RCC 7860 (cell line): Measurements from ENCODE around the gene ZFP36.
"Not testable (repeated sequence)": the region's sequence is repeated elsewhere in the genome, so short reads cannot be mapped to it uniquely, and the experiment has no call there.

Source experiments
- DNase-seq: peaks from one replicate; pipeline ENCODE4 v3.0.0-alpha.2; 2015; ENCODE audit warnings: low spot score
- FAIRE-seq: peaks from 2 replicates; lab custom pipeline; 2012; peaks lifted over from hg19 to GRCh38; lab: Jason Lieb, UNC

The ZFP36 gene

DNA sequence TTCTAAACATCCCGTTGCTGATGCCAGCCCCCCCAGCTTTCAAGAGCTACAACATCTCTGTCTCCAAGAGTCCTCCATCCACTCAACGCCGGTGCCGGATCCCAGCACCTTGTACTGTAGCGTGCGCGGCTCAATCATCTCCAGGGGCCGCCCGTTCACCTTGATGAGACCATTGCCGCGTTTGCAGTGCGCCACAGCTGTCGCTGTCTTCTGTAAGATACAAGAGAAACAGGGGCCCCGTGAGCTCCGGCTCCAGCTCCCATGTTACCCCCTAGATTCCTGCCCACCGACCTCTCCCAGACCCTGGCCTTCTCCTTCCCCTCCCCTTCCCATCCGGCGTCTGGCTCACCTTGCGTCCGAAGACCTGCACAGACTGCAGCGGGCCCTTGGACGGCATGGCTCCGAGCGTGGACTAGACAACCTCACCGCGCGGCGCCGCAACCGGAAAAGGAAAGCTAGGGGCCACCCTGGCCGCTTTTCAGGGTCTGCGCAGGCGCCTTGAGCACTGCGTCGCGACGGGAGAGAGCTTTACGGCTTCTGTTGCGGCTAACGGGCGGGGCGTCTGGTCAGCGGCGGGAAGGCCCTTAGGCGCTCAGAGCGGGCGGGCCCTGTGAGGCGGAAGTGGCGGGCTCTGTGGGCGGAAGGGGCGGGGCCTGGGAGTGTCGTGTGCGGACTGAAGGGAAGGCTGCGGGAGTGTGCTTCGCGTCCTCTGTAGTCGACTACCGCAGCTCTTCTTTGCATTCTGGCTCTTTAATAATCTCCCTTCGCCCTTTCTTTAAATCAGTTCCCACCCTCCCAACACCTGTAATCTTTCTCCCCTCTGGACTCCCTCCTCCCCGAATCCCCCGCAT, 29.1 kb downstream of the ZFP36 start, which contains the start of gene RPS16:
Gene RPS16, minus strand, starts transcription at position 451 of the 851 bp plus-strand sequence. Its CDS starts 54 bp downstream, at position 397.
- peak; percentile 71 for FAIRE-seq

DNA sequence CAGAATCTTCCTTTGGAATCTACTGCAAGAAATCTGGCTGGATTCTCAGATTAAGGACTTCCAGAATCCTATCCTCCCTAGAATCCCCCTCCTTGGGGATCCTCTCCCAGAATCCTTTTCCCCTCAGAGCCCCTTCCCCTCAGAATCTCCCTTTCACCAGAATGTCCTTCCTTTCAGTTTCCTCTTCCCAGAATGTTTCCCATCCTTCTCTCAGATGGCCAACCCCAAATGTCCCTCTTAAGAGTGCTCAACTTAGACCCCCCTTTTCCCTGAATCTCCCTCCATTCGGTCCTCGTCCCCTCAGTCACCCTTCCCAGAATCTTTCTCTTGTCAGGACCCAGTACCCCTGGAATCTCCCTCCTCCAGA, 29.7 kb downstream of the ZFP36 start:
- FAIRE-seq = no peak

More for the DNA sequence above, 29.1 kb downstream of the ZFP36 start, which contains the start of gene RPS16:
- peak; percentile 94 for DNase-seq

DNA sequence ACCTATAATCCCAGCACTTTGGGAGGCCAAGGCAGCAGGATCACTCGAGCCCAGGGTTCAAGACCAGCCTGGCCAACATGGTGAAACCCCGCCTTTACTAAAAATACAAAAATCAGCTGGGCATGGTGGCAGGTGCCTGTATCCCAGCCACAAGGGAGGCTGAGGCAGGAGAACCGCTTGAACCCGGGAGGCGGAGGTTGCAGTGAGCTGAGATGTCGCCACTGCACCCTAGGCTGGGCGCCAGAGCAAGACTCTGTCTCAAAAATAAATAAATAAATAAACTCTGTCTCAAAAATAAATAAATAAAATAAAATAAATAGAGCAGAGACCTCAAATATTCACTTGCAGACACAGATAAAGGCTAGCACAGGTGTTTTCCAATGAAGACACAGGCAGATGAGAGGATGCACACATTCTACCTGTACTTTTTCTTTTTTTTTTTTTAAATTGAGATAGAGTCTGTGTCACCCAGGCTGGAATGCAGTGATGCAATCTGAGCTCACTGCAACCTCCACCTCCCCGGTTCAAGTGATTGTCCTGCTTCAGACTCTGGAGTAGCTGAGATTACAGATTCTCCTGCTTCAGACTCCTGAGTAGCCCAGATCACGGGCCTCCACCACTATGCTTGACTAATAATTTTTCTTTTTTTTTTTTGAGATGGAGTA, 31.8 kb downstream of the ZFP36 start:
- no peak for FAIRE-seq
- DNase-seq = peak; percentile 53

More for the DNA sequence above, 29.7 kb downstream of the ZFP36 start:
- no peak for DNase-seq

DNA sequence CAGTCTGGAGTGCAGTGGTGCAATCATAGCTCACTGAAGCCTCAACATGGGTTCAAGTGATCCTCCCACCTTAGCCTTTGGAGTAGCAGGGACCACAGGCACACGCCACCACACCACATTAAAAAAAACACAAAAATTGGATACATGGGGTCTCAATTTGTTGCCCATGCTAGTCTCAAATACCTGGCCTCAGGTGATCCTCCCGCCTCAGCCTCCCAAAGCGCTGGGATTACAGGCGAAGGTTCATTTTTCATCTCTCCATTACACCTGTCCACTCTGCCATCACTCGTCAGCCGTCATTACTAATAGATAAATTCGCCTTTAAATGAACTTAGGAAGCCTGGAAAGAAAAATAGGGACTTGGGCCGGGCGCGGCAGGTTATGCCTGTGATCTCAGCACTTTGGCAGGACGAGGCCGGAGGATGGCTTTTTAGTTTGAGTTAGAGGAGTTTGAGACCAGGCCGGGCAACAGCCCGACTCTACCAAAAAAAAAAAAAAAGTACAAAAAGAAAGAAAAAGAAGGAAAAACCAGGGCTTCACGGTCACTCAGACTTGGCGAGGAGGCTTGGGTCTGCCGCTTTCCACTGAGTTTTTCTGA, 38.0 kb downstream of the ZFP36 start:
- DNase-seq = no peak
- FAIRE-seq = no peak

DNA sequence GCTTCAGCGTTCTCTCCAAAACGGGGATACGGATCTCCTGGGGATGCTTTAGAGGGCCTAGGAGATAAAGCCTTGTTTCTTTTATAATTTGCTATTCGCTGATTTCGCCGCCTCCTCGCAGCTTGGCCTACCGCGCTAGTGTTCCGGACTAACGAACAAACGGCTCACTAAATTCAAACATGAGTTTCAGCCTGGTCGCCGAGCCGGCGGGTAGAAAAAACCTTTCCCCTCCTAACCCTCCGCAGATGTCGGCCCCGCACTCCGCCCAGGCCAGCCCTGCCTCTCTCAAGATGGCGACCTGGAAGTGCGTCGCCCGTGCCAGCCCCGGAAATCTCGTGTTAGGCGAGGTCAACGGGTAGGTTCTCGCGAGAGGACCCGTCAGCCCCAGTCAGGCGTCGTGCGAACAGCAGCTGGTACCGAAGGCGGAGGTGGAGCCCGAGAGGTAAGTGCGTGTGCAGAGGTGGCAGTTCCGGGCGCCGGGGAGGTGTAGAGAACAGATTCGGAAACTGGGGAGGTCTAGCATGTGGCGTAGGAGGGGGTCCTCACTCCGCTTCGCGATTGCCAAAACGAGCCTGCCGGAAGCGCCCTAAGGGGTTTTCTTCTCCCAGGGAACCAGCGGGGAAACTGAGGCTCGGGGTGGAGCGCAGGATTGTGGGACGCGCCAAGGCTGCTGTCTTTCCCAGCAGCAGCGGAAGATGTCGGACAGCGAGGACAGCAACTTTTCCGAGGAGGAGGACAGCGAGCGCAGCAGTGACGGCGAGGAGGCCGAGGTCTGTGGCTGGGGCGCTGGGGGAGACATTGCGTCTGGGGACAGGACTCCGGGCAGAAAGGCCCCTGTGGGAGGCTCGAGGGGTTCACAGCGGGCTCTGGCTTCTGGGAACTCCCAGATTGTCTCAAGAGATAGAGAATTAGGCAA, 38.8 kb downstream of the ZFP36 start, which contains the start of gene SUPT5H:
Gene SUPT5H, plus strand, starts transcription at position 387 of the 916 bp plus-strand sequence. Its CDS starts 309 bp downstream, at position 696.
- FAIRE-seq (peak; percentile 45), DNase-seq (peak; percentile 89)

DNA sequence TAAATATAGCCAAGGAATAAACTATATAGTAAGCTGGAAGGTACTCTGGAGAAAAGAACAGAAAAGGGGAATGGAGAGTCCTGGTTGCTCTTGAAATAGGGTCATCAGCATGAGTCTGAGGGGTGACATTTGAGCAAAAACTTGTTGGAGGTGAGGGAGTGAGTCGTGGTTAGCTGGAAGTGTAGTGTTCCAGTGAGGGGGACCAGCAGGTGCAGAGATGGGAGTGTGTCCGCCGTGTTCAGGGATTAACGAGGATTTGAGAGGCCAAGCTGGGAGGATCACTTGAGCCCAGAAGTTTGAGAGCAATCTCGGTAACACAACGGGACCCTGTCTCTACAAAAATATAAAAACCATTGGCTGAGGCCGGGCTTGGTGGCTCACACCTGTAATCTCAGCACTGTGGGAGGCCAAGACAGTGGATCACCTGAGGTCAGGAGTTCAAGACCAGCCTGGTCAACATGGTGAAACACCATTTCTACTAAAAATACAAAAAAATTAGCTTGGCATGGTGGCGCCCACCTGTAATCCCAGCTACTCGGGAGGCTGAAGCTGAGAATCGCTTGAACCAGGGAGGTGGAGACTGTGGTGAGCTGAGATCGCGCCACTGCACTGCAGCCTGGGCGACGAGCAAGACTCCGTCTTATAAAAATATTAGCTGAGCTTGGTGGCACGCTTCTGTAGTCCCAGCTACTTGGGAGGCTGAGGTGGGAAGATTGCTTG, 39.9 kb downstream of the ZFP36 start:
- DNase-seq (no peak), FAIRE-seq (no peak)

DNA sequence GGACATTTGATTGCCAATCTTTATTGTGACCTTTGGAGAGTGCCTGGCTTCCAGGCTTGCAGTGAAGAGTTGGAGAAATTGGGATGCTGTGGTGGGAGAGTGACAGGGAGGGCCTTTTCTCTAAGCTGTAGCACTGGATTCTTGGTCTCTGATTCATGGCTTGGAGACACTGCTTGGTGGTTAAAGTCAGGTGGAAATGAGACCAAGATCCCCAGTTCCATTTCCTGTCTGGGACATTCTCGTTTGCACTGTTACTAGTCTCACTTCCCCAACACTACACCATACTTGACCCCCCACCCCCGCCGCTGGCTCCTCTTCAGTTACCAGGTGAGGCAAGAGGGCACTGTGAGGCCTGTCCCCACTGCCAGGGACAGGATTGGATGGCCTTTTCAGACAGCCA, 41.6 kb downstream of the ZFP36 start:
- FAIRE-seq (no peak), DNase-seq (peak; percentile 65)

DNA sequence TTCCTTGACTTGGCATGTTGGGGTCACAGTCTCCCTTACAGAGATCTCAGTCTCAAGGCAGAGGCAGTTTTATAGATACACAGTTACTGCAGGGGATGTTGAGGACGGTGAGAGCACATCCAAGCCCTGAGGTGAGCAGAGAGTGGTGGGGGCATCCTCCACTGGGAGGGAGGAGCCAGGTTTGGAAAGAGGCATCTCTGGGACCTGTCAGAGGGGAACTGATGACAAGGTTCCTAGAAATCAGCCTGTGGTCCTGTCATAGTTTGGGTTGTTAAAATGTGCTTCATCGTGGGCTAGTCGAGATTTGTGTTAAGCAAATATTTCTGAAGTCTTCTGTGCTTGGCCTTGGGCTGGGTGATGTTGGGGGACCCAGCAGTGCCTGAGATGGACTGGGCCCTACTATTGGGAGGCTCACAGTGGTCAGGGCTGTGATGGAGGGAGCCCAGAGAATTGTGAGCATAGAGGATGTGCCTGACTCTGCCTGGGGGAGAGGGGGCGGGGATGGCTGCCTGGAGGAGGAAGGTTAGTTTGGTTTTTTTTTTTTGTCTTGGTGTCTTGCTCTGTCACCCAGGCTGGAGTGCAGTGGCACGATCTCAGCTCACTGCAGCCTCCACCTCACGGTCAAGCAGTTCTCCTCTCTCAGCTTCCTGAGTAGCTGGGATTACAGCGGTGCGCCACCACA, 42.6 kb downstream of the ZFP36 start:
- no peak for FAIRE-seq
- no peak for DNase-seq

DNA sequence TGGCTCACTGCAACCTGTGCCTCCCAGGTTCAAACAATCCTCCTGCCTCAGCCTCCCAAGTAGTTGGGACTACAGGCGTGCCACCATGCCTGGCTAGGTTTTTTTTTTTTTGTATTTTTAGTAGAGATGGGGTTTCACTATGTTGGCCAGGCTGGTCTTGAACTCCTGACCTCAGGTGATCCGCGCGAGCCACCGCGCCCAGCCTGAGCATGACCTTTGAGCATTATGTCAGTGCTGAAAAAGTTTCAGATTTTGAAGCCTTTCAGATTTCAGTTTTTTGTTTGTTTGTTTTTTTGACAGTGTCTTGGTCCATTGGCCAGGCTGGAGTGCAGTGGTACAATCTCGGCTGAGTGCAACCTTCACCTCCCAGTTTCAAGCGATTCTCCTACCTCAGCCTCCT, 44.6 kb downstream of the ZFP36 start:
- DNase-seq, FAIRE-seq: not testable (repeated sequence)
